ENCODE data around the gene TCOF1. TPM values are rescaled to one million over a fixed set of nuclear protein-coding genes. Genes with fewer than 3 reads are reported as not detected.

The TCOF1 gene
- total RNA-seq, 1 experiment from 2014 or later = 109 TPM

GRCh38 chr5:150392680-150393079, 35.2 kb downstream of the TCOF1 start:
- intact Hi-C loops (cut with micrococcal nuclease; ENCODE audit: unreplicated experiment) = no loop called here
- CTCF ChIA-PET = no interaction called here
- Histone ChIP-seq H3K27me3 (replicated peaks; ENCODE audit: insufficient read depth, low read depth, low read length, poor library complexity) (no peaks in the 10 kb centered on the region), H3K9me3 (ENCODE audit: low read depth, low read length, poor library complexity, severe bottlenecking) (no peaks in the 10 kb centered on the region), H3K4me1 (ENCODE audit: insufficient read depth, low read length, poor library complexity, severe bottlenecking) (no peaks in the 10 kb centered on the region), H3K4me3 (ENCODE audit: low read depth, low read length, poor library complexity, severe bottlenecking) (no peak overlapping the region), H3K27ac (ENCODE audit: low read depth, low read length, poor library complexity, severe bottlenecking) (no peak overlapping the region), H3K36me3 (ENCODE audit: insufficient read depth, low read length, poor library complexity, severe bottlenecking) (peaks cover 81% of the 10 kb centered on the region)
- no peak for DNase-seq (ENCODE audit: low spot score)
- POLR2A ChIA-PET (ENCODE audit: low non-redundant PET) = no interaction called here
- TF ChIP-seq CTCF (conservative IDR thresholded peaks at IDR 0.05; ENCODE audit: low read depth, low read length) (no peak), EZH2 (IDR thresholded peaks at IDR 0.05; ENCODE audit: borderline replicate concordance, low read depth, low read length, poor library complexity, severe bottlenecking) (no peak)
- no TSS peak for BruUV-seq (replicated peaks)

DNA sequence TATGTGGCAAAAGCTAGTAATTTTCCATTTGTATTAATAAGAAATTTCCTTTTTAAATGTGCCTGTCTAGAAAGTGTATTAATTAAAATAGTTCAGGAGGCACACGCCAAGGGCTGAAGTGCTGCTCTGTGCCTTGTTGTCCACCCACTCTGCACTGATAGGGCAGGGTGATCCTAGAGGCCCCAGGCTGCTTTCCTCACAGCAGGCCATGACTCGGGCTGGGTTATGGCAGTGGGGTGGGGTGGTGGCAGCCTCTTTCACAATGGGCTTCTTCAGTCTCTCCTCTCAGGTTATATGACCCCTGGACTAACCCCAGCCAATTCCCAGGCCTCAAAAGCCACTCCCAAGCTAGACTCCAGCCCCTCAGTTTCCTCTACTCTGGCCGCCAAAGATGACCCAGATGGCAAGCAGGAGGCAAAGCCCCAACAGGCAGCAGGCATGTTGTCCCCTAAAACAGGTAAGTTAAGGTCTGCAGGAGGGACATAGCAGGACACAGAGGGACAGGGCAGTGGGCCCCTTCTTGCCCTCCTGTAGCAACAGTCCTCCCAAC, 35.7 kb downstream of the TCOF1 start:
- Histone ChIP-seq H3K4me1 (ENCODE audit: insufficient read depth, low read length, poor library complexity, severe bottlenecking) (no peaks in the 10 kb centered on the region), H3K4me3 (ENCODE audit: low read depth, low read length, poor library complexity, severe bottlenecking) (no peak overlapping the region), H3K27me3 (replicated peaks; ENCODE audit: insufficient read depth, low read depth, low read length, poor library complexity) (no peaks in the 10 kb centered on the region), H3K27ac (ENCODE audit: low read depth, low read length, poor library complexity, severe bottlenecking) (no peak overlapping the region), H3K9me3 (ENCODE audit: low read depth, low read length, poor library complexity, severe bottlenecking) (no peaks in the 10 kb centered on the region), H3K36me3 (ENCODE audit: insufficient read depth, low read length, poor library complexity, severe bottlenecking) (peaks cover 76% of the 10 kb centered on the region)
- ChIA-PET POLR2A (ENCODE audit: low non-redundant PET) (no interaction called here), CTCF (no interaction called here)
- TF ChIP-seq CTCF (conservative IDR thresholded peaks at IDR 0.05; ENCODE audit: low read depth, low read length) = no peak
- TF ChIP-seq EZH2 (IDR thresholded peaks at IDR 0.05; ENCODE audit: borderline replicate concordance, low read depth, low read length, poor library complexity, severe bottlenecking) = no peak
- DNase-seq (ENCODE audit: low spot score) = no peak
- no TSS peak for BruUV-seq (replicated peaks)
- intact Hi-C loops (cut with micrococcal nuclease; ENCODE audit: unreplicated experiment) = no loop called here

DNA sequence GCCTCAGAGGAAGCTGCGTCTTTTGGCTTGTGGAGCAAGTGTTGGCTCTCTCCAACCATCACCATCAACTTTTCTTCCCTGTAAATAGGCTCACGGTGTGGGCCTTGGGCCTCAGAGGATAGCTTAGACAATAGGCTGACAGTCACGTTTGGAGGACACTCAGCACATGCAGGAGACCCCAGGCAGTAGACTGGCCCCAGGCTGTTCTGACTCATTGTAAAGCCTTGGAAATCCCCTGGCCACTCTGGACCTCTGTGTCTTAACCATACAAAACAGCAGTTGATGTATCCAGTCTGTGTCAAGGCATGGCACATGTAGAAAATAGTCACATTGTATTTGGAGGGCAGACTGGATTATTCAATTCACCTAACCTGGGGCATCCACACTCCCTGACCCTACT, 36.6 kb downstream of the TCOF1 start:
- no peak overlapping the region for H3K27ac ChIP-seq (ENCODE audit: low read depth, low read length, poor library complexity, severe bottlenecking)
- H3K4me3 ChIP-seq (ENCODE audit: low read depth, low read length, poor library complexity, severe bottlenecking) = no peak overlapping the region
- H3K4me1 ChIP-seq (ENCODE audit: insufficient read depth, low read length, poor library complexity, severe bottlenecking) = no peaks in the 10 kb centered on the region
- no peaks in the 10 kb centered on the region for H3K27me3 ChIP-seq (replicated peaks; ENCODE audit: insufficient read depth, low read depth, low read length, poor library complexity)
- DNase-seq (ENCODE audit: low spot score) = no peak
- intact Hi-C loops (cut with micrococcal nuclease; ENCODE audit: unreplicated experiment) = no loop called here
- no TSS peak for BruUV-seq (replicated peaks)
- TF ChIP-seq CTCF (conservative IDR thresholded peaks at IDR 0.05; ENCODE audit: low read depth, low read length) (no peak), EZH2 (IDR thresholded peaks at IDR 0.05; ENCODE audit: borderline replicate concordance, low read depth, low read length, poor library complexity, severe bottlenecking) (no peak)
- ChIA-PET CTCF (no interaction called here), POLR2A (ENCODE audit: low non-redundant PET) (no interaction called here)
- H3K36me3 ChIP-seq (ENCODE audit: insufficient read depth, low read length, poor library complexity, severe bottlenecking) = peaks cover 76% of the 10 kb centered on the region
- H3K9me3 ChIP-seq (ENCODE audit: low read depth, low read length, poor library complexity, severe bottlenecking) = no peaks in the 10 kb centered on the region
